Renal cortical epithelial cell (primary cell): ENCODE data around the gene STS. TPM values are rescaled to one million over a fixed set of nuclear protein-coding genes. Genes with fewer than 3 reads are reported as not detected.

Experiments used
- DNase-seq: peaks from one replicate; pipeline ENCODE4 v3.0.0-alpha.2; 2011; ENCODE audit warnings: low read depth
- total RNA-seq: library from RNA; depleted of rRNA; stranded (reverse); fragments of >200 nt; gene quantifications from 2 replicates; pipeline ENCODE4 v1.2.3, GENCODE V29; 2014

Gene STS, protein sequence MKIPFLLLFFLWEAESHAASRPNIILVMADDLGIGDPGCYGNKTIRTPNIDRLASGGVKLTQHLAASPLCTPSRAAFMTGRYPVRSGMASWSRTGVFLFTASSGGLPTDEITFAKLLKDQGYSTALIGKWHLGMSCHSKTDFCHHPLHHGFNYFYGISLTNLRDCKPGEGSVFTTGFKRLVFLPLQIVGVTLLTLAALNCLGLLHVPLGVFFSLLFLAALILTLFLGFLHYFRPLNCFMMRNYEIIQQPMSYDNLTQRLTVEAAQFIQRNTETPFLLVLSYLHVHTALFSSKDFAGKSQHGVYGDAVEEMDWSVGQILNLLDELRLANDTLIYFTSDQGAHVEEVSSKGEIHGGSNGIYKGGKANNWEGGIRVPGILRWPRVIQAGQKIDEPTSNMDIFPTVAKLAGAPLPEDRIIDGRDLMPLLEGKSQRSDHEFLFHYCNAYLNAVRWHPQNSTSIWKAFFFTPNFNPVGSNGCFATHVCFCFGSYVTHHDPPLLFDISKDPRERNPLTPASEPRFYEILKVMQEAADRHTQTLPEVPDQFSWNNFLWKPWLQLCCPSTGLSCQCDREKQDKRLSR
- total RNA-seq, result 3.5 and 29.1 TPM in 2 replicates

GRCh38 chrX:7147413-7147977 is at the start of gene STS:
STS (plus strand) TSS chrX:7147712; CDS start chrX:7253200, 105,488 bp downstream.
- no peak for DNase-seq

DNA sequence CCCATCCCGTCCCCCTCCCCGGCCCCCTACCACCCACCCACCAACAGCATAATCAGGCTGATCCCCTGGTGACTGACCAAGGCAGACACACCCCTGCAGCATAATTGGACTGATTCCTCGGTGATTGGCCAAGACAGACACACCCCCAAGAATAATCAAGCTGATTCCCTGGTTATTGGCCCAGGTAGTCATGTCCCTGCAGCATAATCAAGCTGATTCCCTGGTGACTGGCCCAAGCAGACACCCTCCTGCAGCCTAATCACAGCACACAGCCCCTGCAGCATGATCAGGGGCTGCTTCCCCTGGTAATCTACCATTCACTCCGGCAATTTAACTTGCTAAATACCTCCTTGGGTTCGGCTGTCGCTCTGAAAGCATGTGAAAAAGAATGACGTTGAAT is 47.5 kb upstream of the STS start:
- DNase-seq, result no peak

DNA sequence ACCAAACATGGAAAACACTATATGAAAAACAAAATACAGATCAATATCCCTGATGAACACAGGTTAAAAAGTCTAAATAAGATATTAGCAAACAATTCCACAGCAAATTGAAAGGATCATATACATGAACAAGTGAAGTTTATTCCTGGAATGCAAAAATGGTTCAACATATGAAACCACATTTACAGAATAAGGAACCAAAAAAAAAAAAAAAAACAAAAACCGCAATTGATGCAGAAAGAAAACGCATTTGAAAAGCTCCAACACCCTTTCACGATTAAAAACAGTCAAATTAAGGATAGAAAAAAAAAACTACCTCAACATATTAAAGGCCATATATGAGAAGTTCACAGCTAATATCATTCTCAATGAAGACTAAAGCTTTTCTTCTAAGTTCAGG is 45.4 kb upstream of the STS start:
- no peak for DNase-seq

DNA sequence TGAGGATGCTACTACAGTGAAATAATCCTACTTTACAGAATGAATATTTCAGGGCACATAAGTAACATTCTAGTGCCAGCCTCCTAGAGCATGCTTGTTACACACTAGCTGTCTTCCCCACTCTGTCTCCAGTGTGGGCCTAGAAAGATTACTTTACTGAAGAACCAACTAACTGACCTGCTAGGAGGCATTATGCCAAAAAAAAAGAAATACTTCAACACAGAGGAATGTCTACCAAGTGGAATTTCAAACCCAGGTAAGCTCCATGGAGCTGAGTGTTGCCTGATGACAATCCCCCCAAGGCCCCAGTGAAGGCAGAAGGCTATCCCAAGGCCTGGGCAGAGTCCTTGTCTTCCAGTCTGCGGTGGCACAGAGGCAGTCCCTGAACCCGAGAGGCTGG is 40.9 kb upstream of the STS start:
- no peak for DNase-seq

DNA sequence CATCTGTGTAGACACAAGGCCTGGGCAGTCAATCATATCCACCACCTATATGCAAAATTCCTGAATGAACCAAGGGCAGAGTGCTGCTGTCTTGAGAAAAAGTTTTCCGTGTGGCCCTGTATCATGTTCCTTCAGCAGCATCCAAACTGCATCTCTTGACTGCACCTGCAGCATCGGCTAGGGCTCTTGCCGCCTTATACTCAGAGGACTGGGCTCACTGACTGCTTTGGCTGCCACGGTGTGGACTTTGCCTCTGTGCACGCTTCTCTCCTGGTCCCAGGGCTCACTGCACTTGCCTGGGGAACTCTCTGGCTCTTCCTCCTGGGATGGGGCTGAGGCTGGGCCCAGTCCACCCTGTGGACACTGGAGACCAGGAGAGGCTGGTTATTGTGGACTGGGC is 39.5 kb upstream of the STS start:
- DNase-seq, result no peak

- DNase-seq, result no peak
These were observed 38.4 kb upstream of the STS start for GRCh38 chrX:7109049-7109531.

GRCh38 chrX:7109838-7110793 is 37.4 kb upstream of the STS start:
- no peak for DNase-seq

DNA sequence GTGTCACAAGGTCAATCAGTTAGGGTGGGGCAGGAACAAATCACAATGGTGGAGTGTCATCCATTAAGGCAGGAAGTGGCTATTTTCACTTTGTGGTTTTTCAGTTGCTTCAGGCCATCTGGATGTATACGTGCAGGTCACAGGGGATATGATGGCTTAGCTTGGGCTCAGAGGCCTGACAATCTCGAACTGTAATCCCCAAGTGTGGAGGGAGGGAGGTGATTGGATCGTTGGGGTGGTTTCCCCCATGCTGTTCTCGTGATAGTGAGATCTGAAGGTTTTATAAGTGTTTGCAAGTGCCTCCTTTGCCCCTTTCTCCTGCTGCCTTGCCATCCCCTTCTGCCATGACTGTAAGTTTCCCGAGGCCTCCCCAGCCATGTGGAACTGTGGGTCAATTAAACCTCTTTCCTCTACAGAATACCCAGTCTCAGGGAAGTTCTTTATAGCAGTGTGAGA is 36.7 kb upstream of the STS start:
- DNase-seq, result no peak

DNA sequence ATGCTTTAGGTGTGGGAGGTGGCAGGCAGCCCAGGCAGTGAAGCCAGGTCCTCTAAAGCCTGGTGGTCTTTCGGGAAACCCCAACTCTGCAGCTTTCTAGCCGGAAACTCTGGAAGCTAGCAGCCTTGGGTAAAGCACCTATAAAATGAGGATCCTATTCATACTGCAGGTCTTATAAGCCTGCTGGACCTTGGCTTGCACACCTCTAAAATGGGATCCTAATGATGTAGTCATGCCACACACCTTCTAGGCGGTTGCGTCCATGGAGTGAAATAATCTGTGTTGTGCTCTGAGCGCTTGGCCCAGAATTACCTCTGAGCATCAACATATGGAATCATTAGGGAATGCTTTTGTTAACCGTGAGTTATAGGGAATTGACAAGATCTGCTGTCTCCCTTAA is 36.0 kb upstream of the STS start:
- DNase-seq, result no peak

GRCh38 chrX:7112071-7112470 is 35.4 kb upstream of the STS start:
- no peak for DNase-seq

DNA sequence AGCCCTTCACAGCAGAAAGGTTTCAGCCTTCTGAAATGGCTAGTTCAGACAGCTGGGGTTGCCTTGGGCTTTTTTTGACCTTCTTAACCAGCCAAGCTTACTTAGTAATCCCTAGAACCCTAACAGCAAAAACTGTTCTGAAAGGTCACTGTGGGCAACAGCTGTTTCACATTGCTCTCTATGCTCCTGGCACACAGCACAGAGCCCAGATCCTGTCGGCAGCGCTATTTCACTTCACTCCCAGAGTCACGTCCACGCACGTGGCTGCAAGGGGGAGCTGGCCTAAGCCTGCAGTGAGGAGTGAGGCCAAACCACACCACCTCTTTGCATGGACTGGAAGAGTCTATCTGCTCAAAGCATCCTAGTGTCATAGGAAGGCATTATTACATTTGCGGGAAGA is 32.0 kb upstream of the STS start:
- DNase-seq, result no peak

DNA sequence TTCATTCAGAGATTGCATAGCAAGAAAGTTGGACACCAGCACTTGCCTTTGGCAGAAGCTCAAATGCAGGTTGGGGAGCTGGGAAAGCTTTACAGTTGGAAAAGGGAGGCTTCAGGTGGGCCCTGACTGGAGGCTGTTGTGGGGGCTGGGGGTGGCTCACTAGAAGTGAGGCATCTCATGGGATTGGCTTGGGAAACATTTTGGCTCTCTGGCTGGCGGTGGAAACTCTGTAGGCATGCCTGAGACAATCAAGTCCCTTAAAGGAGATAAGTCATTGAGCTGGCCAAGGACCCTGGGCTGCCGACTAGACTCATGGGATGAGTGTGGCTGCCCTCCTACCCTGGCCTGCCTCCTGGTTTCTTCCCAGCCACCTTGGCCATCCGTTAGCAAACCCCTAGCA is 31.4 kb upstream of the STS start:
- DNase-seq, result no peak

DNA sequence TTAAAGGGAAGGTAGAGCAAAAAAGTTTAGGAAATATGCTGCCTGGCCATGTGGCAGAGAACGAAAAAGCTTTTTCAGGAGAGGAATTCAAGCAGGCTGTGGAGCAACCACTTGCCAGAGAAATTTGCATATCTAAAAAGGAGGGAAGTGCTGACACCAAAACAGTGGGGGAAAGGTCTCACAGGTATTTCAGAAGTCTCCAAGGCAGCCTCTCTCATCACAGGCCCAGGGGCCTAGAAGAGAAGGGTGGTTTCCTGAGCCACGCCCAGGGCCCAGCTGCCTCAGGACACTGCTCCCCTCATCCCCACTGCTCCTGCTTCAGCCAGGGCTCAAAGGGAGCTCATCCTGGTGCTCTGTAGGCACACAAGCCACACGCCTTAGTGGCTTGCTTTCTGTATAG is 29.9 kb upstream of the STS start:
- DNase-seq, result no peak

DNA sequence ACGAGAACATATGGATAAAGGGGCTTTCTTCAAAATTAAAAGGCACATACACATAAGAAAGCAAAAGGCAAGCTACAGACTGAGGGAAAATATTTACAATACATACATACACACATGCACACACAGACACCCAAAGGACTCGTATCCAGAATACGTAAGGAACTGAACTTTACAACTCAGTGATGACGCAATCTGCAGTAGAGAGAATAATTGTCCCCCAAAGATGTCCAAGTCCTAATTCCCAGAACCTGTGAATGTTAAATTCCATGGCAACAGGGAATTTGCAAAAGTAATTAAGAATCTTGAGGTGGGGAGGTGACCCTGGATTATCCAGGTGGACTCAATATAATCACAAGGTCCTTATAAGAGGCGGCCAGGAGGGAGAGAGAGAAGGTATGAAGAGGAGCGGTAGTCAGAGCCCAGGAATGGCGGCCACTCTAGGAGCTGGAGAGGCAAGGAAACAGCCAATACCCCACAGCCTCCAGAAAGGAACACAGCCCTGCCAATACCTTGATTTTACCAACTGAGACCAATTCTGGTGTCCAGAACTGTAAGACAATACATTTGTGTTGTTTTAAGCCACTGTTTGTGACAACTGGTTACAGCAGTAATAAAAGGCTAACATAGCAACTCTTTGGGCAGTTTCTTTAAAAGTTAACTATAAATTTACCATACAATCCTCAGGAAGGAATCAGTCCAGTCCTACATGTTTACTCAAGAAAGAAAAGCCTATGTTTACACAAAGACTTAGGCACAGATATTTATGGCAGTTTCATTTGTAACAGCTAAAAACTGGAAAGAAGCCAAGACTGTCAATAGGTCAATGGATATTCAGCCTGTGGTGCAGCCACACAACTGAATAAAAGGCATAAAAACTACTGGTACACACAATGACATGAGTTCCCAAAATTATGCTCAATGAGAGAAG is 27.3 kb upstream of the STS start:
- peak; percentile 77 for DNase-seq

DNA sequence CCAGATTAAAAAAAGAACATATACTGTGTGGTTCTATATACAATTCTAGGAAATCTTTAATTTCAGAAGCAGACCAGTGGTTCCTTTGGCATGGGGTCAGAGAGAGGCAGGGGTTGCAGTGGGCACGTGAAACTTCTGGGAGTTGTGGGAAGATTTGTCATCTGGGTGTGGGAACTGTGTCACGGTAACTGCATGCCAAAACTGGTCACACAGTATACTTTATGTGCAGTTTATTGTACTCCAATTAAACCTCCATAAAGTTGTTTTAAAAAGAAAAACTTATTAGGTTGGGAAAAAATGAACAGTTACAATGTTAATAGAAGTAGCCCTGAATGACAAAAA is 26.7 kb upstream of the STS start:
- no peak for DNase-seq

- no peak for DNase-seq
These were observed 20.5 kb upstream of the STS start for GRCh38 chrX:7127056-7127455.

DNA sequence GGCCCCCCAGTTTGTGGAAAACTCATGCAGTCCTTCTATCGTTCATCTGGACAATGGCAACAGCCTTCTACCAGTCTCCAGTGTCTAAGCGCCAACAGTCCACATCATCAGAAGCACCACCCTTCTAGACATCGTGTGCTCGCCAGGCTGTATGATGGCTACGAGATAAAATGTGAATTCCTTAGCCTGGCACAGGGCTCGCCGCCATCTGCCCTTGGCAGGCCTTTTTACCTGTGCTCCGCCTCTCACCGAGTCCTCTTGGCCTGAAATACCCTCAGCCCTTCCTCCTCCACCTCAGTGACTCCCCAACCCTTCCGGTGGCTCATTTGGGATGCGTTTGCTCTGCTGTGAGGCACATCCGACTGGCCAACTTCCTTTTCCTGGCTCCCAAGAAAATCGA is 15.9 kb upstream of the STS start:
- no peak for DNase-seq

DNA sequence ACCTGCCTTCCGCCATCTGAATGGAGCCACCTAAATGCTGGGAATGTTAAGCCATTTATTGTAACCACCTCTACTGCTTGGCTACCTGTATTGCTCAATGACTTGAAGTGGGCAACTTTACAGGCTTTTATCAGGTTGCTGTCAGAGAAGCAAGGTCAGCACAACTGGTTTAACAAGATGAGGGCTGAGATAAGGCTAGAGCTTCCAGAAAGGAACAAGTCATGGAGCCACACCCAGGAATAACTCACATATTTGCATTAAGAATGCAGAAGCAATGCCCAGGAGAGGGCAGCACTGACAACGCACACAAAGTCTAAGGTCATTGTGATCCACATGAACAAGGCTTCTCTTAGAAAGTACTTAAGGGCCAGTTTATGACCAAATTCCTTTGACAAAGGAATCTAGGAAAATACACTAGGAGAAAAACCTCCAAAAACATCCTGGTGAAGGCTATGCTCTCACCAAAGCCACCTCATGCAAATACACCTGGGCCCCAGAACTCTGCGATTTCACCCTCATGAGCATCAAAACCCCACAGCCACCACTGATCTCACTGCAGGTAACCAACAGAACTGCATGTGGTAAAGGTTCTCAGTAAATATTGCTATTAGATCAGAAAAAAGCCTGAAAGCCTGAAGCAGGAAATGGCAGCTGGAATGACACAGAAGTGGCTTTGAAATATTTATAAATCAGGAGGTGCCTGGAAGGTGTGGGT is 15.0 kb upstream of the STS start:
- DNase-seq, result peak; percentile 79

- DNase-seq, result no peak
These were observed 14.5 kb upstream of the STS start for GRCh38 chrX:7133050-7133440.

DNA sequence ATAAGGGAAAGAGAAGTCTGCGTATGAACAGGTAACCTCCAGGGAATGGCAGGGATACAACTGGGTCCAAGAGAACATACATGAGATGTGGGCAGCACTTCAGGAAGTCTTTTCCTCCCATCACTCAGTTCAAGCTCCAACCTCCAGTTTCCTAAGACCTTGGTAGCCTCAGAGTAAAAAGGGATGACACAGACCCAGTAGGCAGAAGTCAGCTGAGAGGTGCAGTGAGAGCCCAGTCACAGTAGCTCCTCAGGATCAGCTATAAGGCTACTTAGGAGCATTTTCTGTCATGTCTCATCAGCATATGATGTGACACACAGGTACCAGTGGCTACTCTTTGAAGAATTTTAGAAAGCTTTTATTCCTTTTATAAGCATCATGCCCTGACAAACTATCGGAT is 12.5 kb upstream of the STS start:
- no peak for DNase-seq
